ENCODE measurements around the gene LRSAM1.

Gene LRSAM1

DNA sequence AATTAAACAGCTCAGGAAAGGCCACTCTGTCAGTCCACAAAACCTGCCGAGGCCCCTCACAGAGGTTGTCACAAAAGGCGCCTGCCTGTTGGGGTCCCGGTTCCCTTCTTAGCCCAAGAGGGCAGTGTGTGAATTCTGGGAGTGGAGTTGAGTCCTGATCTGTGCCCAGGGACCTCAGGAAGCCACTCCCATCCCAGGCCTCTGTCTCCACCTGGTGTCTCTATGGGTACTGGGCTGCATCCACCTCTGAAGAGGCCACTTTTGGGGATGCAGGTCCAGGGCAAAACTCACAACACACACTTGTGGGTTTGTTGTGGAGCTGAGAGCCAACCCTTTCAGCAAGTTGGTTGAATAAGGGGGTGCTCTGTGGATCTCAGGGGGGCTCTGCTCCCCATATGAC is 86.5 kb downstream of the LRSAM1 start:
- DNase-seq: no peak

- no peak for DNase-seq
Observed at GRCh38 chr9:127538849-127539258, 87.5 kb downstream of the LRSAM1 start.

- DNase-seq: no peak
Observed at GRCh38 chr9:127539259-127539981, 88.1 kb downstream of the LRSAM1 start.

GRCh38 chr9:127539982-127540663 is 88.8 kb downstream of the LRSAM1 start:
- DNase-seq: no peak

DNA sequence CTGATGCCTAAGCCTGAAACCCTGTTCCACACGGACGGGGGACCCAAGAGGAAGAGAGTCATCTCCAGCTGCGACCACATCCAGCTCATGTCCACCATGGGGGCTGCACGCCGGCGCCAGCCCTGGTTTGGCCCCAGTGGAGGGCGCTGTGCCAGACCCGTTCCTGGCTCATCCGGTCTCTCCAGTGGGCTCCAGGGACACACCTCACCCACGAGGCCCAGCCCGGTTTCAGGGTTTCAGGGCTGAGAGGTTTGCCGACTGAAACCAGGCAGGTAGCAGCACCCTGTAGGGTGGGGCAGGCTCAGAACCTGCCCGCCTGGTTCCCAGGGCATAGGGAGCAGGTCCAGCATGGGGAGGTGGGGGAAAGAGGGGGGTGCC is 89.3 kb downstream of the LRSAM1 start:
- DNase-seq: no peak

DNA sequence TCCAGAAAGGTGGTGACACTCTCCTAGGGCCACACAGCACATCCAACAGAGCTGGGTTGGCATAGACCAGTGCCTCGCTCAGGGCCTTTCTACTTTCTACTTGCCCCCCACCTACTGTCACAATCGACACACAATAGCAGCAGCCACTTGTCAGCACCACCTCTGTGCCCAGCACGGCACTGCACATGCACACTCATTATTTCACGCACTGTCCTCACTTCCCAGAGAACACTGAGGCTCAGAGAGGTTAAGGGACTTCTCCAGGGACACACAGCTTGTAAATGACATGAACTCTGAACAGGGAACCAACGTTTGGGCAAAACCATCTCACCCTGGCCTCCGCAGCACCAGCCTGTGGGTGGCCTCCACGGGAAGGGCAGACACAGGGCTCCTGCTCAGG is 89.9 kb downstream of the LRSAM1 start:
- no peak for DNase-seq

DNA sequence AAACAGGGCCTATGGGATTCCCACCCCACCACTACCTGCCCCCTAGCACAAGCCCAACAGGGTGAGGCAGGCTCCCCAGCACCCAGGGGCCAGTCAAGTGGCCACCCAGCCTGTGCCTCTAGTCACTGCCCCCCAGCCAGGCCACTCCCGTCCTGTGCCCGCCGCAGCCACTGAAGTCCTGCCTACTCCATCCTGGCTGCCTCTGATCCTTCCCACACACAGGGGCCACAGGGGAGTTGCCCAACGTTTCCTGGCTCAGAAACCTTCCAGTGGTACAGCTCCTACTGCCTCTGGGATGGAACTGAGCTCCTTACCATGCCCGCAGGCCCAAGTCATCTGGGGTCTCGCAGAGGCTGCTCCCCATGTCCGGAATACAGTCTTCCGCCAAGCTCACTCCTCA is 90.6 kb downstream of the LRSAM1 start:
- DNase-seq: no peak

- DNase-seq: no peak
Observed at GRCh38 chr9:127543221-127543620, 91.9 kb downstream of the LRSAM1 start.

DNA sequence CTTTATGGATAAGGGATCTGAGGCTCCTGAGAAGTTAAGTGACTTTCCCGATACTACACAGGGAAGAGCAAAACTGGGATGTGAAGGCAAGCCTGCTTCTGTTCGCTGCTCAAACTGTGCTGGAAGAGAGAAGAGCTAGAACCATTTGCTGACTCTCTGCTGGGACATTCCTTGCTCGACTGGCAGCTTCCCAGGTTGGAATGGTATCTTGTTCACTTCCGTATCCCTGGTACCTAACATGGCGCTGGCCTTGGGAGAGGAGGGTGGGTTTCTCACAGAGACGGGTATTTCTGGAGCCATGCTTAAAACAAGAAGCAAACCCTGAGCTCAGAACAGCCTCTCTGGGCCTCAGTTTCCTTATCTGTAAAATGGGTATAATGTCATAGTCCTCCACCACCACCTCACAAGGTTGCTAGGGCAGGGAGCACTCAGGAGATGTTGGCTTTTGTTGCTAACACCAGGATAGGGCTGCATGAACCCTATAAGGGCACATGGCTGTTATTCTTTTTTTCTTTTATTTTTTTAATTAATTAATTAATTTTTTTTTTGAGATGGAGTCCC is 92.7 kb downstream of the LRSAM1 start:
- DNase-seq: no peak

- no peak for DNase-seq
Observed at GRCh38 chr9:127545196-127546124, 94.2 kb downstream of the LRSAM1 start.

DNA sequence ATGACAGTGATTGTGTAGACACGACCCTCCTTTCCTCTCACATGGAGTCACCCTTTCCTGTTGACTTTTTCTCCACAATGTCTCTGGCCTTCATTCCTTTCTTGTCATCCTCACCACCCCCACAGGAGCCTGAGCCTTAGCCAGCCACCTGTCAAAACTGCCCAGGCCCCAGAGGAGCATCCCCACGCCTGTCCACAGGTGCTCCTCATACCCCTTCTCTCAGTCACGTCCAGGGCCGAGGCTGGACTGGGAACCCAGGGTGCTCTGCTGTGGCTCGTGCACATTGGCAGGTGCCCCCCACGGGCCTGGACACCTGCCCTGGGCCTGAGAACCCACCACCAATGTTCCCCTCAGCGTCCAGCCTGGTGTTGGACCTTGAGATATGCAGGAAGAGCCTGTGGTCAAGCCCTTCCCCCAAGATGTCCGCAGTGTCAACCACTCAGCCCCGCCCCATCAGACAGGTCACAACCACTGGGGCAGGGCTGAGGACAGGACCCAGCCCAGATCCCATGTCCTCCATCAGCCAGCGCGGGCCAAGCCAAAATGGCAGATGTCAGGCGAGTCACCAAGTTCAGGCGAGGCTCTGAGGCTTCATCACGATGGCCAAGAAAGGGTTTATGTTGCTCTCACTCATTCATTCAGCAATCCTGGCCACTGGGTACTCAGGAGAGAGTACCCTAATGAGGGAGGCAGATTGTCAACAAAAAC is 95.0 kb downstream of the LRSAM1 start:
- DNase-seq: no peak

DNA sequence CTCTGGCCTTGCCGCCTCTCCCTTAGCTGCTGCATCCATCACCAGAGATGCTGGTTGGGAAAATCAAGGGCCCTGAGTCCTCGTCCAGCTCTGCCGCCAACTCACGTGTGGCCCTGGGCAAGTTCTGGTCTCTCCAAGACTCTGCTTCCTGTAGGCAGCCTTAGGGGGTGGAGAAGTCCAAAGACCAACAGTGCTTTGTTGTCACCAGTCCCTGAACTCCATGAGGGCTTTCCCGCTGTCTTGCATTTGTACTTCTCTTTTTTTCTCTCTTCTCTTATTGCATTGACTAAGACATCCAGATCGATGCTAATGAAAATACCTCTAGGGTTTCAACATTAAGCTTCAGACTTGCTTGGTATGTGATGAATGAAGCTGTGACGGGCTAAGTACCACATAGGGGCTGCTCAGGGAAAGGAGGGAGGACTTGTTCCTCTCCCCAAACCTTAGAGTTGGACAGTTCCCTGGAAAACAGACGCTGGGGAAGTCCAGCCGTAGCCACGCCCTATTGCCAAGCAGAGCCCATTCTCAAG is 97.1 kb downstream of the LRSAM1 start:
- DNase-seq: no peak

GRCh38 chr9:127549218-127549617 is 97.9 kb downstream of the LRSAM1 start:
- no peak for DNase-seq

- no peak for DNase-seq
Observed at GRCh38 chr9:127549751-127550150, 98.4 kb downstream of the LRSAM1 start.

- DNase-seq: no peak
Observed at GRCh38 chr9:127550282-127550681, 99.0 kb downstream of the LRSAM1 start.

GRCh38 chr9:127550751-127551150 is 99.4 kb downstream of the LRSAM1 start:
- DNase-seq: no peak
